K562 (cell line): Measurements from ENCODE around the gene LAGE3. TPM values are rescaled to one million over a fixed set of nuclear protein-coding genes. Genes with fewer than 3 reads are reported as not detected.

Source experiments
- ATAC-seq: fragments of 200-7000 bp; cut with Tn5 transposase; 3 replicates; pipeline ENCODE4 v1.9.1; 2020; ENCODE audit warnings: moderate library complexity
- BruUV-seq: library from RNA; stranded (reverse); fragments of 400-500 nt; replicated peaks from 2 replicates; lab custom pipeline; 2021; lab: Mats Ljungman, UMichigan
- CTCF ChIA-PET: fragments of 300-600 bp; formaldehyde crosslinking; extraction: SDS; loops from one replicate; lab custom pipeline; 2021; ENCODE audit warnings: low intra/inter-chr PET ratio; lab: Yijun Ruan, JAX
- POLR2A ChIA-PET: fragments of 300-600, 350-650 bp; sonication (Branson Sonifier 250); formaldehyde crosslinking; extraction: SDS; loops from one replicate; lab custom pipeline; 2021; ENCODE audit warnings: antibody characterized with exemption, inconsistent platforms; lab: Yijun Ruan, JAX
- DNase-seq, 4 experiments: peaks; one replicate each; pipeline versions ENCODE4 v3.0.0 to v3.0.0-alpha.2; 2011 to 2018; ENCODE audit warnings: low spot score in 3 of 4, mixed read lengths in 3 of 4; ENCODE audit errors: extremely low read depth in 1 of 4
- FAIRE-seq: peaks from 2 replicates; lab custom pipeline; 2011; peaks lifted over from hg19 to GRCh38; lab: Jason Lieb, UNC
- H2AFZ ChIP-seq: 2 replicates; pipeline ENCODE4 v1.6.0; 2011; ENCODE audit warnings: low read depth, low read length, control low read depth, inconsistent platforms
- H3K27ac ChIP-seq: fragments of 200-600 bp; 3 replicates; pipeline ENCODE4 v1.8.0; 2011; ENCODE audit warnings: low read depth, mild to moderate bottlenecking, control low read depth, inconsistent platforms, low read length, moderate library complexity, mixed read lengths; ENCODE audit errors: extremely low read depth
- H3K27me3 ChIP-seq, 2 experiments: fragments of 300-600 bp in 1 of 2; 2 replicates in 1 of 2; 3 replicates in 1 of 2; pipeline versions ENCODE4 v1.6.0 to v1.8.0; 2011; ENCODE audit warnings: inconsistent platforms in 2 of 2, low read length in 2 of 2, mild to moderate bottlenecking in 1 of 2, mixed read lengths in 1 of 2, moderate library complexity in 1 of 2; ENCODE audit not compliant: control insufficient read depth in 2 of 2, insufficient read depth in 2 of 2
- H3K36me3 ChIP-seq: fragments of 300-600 bp; 3 replicates; pipeline ENCODE4 v1.8.0; 2011; ENCODE audit warnings: mild to moderate bottlenecking, low read length, inconsistent platforms; ENCODE audit not compliant: control insufficient read depth, insufficient read depth
- H3K4me1 ChIP-seq, 2 experiments: fragments of 200-600 bp in 1 of 2; replicated peaks in 1 of 2; 2 replicates in 1 of 2; 3 replicates in 1 of 2; pipeline versions ENCODE4 v1.5.1 to v1.8.0; 2011; ENCODE audit warnings: inconsistent platforms in 2 of 2, low read length in 2 of 2, mild to moderate bottlenecking in 1 of 2, mixed read lengths in 1 of 2, moderate library complexity in 1 of 2; ENCODE audit not compliant: control insufficient read depth in 2 of 2, insufficient read depth in 2 of 2
- H3K4me2 ChIP-seq: 2 replicates; pipeline ENCODE4 v1.6.1; 2011; ENCODE audit warnings: low read length, control low read depth, inconsistent platforms, mixed read lengths; ENCODE audit not compliant: insufficient read depth
- H3K4me3 ChIP-seq: fragments of 200-600 bp; sonication (generic), shearing (Covaris generic); 2 replicates; pipeline ENCODE4 v1.5.1; 2016; ENCODE audit warnings: control low read depth, inconsistent platforms
- H3K79me2 ChIP-seq: fragments of 200-600 bp; 3 replicates; pipeline ENCODE4 v1.8.0; 2011; ENCODE audit warnings: low read length, inconsistent platforms; ENCODE audit not compliant: control insufficient read depth, insufficient read depth
- H3K9ac ChIP-seq, 2 experiments: 2 replicates each; pipeline versions ENCODE4 v1.6.0 to v1.6.1; 2011; ENCODE audit warnings: low read depth in 2 of 2, low read length in 2 of 2, control low read depth in 1 of 2, inconsistent platforms in 1 of 2, mild to moderate bottlenecking in 1 of 2, mixed read lengths in 1 of 2; ENCODE audit not compliant: insufficient read depth in 1 of 2
- H3K9me1 ChIP-seq: one replicate; pipeline ENCODE4 v1.6.0; 2011; ENCODE audit warnings: inconsistent platforms, mild to moderate bottlenecking, low read length, moderate library complexity; ENCODE audit not compliant: control insufficient read depth, insufficient read depth
- H3K9me3 ChIP-seq: replicated peaks from 2 replicates; pipeline ENCODE4 v1.5.1; 2011; ENCODE audit warnings: low read depth, low read length, inconsistent platforms; ENCODE audit not compliant: control insufficient read depth, insufficient read depth
- H4K20me1 ChIP-seq: replicated peaks from 2 replicates; pipeline ENCODE4 v1.6.1; 2011; ENCODE audit warnings: low read length, inconsistent platforms, mixed read lengths; ENCODE audit not compliant: control insufficient read depth, insufficient read depth
- CHCHD3 ChIP-seq: fragments of 250-450 bp; sonication (Bioruptor Pico); IDR thresholded peaks from 2 replicates; pipeline ENCODE4 v2.1.2; 2022; ENCODE audit warnings: mild to moderate bottlenecking
- HDGF ChIP-seq: fragments of 450-650 bp; IDR thresholded peaks from 2 replicates; pipeline ENCODE4 v1.6.1; 2016
- HMG20B ChIP-seq: fragments of 250-450 bp; sonication (Bioruptor Pico); IDR thresholded peaks from 2 replicates; pipeline ENCODE4 v1.5.0; 2021; ENCODE audit warnings: mild to moderate bottlenecking
- HNRNPH1 ChIP-seq: fragments of 200-400 bp; formaldehyde crosslinking; optimal IDR thresholded peaks from 2 replicates; pipeline ENCODE3; 2017; ENCODE audit warnings: low read depth, mild to moderate bottlenecking, low read length, moderate library complexity
- MYC ChIP-seq, 2 experiments: fragments of 250-450 bp in 1 of 2; sonication (Bioruptor Pico) in 1 of 2; IDR thresholded peaks; 2 replicates each; pipeline versions ENCODE4 v1.5.1 to v1.6.1; 2012 to 2021; ENCODE audit warnings: low read depth in 2 of 2, borderline replicate concordance in 1 of 2, improper control_type of control experiment in 1 of 2, low read length in 1 of 2, mild to moderate bottlenecking in 1 of 2, moderate library complexity in 1 of 2
- NCOA1 ChIP-seq: fragments of 450-650 bp; IDR thresholded peaks from 2 replicates; pipeline ENCODE4 v1.6.1; 2016; ENCODE audit warnings: low read depth
- NR2F6 ChIP-seq: fragments of 450-650 bp; formaldehyde crosslinking; IDR thresholded peaks from 2 replicates; pipeline ENCODE4 v1.4.0; 2020; ENCODE audit warnings: mild to moderate bottlenecking
- SMARCA5 ChIP-seq: fragments of 450-650 bp; IDR thresholded peaks from 2 replicates; pipeline ENCODE4 v1.6.1; 2016
- SREBF1 ChIP-seq: fragments of 150-350 bp; IDR thresholded peaks from 2 replicates; pipeline ENCODE4 v1.6.1; 2014; ENCODE audit warnings: antibody characterized with exemption, low read depth, low read length, borderline replicate concordance
- ZNF174 ChIP-seq: fragments of 250-450 bp; sonication (Bioruptor Pico); IDR thresholded peaks from 2 replicates; pipeline ENCODE4 v1.4.0; 2020; ENCODE audit warnings: mild to moderate bottlenecking
- WGBS: fragments of 100-300 bp; shearing (Covaris generic); methylation state at CpG from one replicate; pipeline ENCODE4 v1.1.6; 2016; ENCODE audit warnings: low coverage, mixed read lengths; ENCODE audit not compliant: insufficient coverage; ENCODE audit errors: missing lambda C conversion rate; 5-methylcytosine and 5-hydroxymethylcytosine counted together
- in situ Hi-C: fragments of 300-500 bp; cut with MboI; formaldehyde crosslinking; loops from 4 replicates; pipeline ENCODE4 v1.15.0; 2018; ENCODE audit warnings: inconsistent platforms, mixed read lengths
- intact Hi-C: fragments of 100-400 bp; cut with micrococcal nuclease; formaldehyde crosslinking; loops from 2 replicates; pipeline ENCODE4 v1.14.2; 2022
- polyA plus RNA-seq, 8 experiments: library from polyadenylated mRNA; depleted of rRNA in 4 of 8; stranded (reverse) in 5 of 8; unstranded in 3 of 8; fragments of >200 nt; fragmentation: Nextera tagmentation in 2 of 8; fragmentation: Illumina TruSeq in 1 of 8; extraction: Ambion mirVana in 2 of 8; extraction: Trizol in 1 of 8; gene quantifications; 2 replicates each; pipeline versions ENCODE4 v1.2.1 to v1.2.3, GENCODE V29; 2011 to 2014; ENCODE audit warnings: inconsistent platforms in 1 of 8, missing spikeins in 1 of 8
- total RNA-seq, 7 experiments: library from RNA; depleted of rRNA in 6 of 7; stranded (reverse); fragments of >200 nt in 6 of 7; fragmentation: Illumina TruSeq in 2 of 7; extraction: Trizol in 2 of 7; gene quantifications; 2 replicates each; pipeline versions ENCODE4 v1.2.1 to v1.2.3, GENCODE V29; 2011 to 2021; ENCODE audit warnings: low replicate concordance in 1 of 7

LAGE3 gene
- total and polyA plus RNA-seq, 9 of the 15 experiments (the other 6 are each of a cell fraction or from before 2014, with no cell fraction given), result 28.2 to 125 (median 35.8) TPM

GRCh38 chrX:154469880-154470279 is 9.2 kb downstream of the LAGE3 start:
- TF ChIP-seq ZNF174 (CRISPR knock-in tag) (no peak), NCOA1 (no peak), MYC (IDR thresholded peaks at IDR 0.05; ENCODE audit: low read depth, low read length) (no peak), MYC (CRISPR knock-in tag; IDR thresholded peaks at IDR 0.05; ENCODE audit: borderline replicate concordance, low read depth) (no peak), HNRNPH1 (no peak), HMG20B (CRISPR knock-in tag) (no peak), NR2F6 (CRISPR knock-in tag) (no peak), SREBF1 (no peak), HDGF (no peak), CHCHD3 (CRISPR knock-in tag) (no peak), SMARCA5 (no peak)
- H3K79me2 ChIP-seq, result no peaks in the 10 kb centered on the region
- FAIRE-seq (no peak), ATAC-seq (no peak), DNase-seq (no peak)
- H3K27ac ChIP-seq, result no peak overlapping the region
- 97% methylated on average over 14 of the region's 18 CpGs for WGBS
- H3K27me3 ChIP-seq, result no peaks in the 10 kb centered on the region
- no peak overlapping the region for H3K9ac ChIP-seq
- peaks cover 73% of the 10 kb centered on the region; the same call in 2 of the 3 replicates for H3K36me3 ChIP-seq
- H3K4me3 ChIP-seq, result no peak overlapping the region
- in situ Hi-C loops, result no loop called here
- peaks cover 0 to 14% of the 10 kb centered on the region in 2 experiments; a peak in 2 of 5 replicates for H3K4me1 ChIP-seq
- ChIA-PET CTCF (no interaction called here), POLR2A (interaction anchor here (1.1 kb wide), 1 partner anchor 9 kb away, joined by 4 read pairs; the partner anchor contains the start of gene LAGE3)
- intact Hi-C loops, result no loop called here
- no peak overlapping the region for H3K4me2 ChIP-seq
- BruUV-seq, result no TSS peak
- no peaks in the 10 kb centered on the region for H3K9me3 ChIP-seq
- no peaks in the 10 kb centered on the region for H4K20me1 ChIP-seq
- no peak overlapping the region for H2AFZ ChIP-seq
- H3K9me1 ChIP-seq, result no peaks in the 10 kb centered on the region
